ENCODE measurements around the gene IFRD1.

DNA sequence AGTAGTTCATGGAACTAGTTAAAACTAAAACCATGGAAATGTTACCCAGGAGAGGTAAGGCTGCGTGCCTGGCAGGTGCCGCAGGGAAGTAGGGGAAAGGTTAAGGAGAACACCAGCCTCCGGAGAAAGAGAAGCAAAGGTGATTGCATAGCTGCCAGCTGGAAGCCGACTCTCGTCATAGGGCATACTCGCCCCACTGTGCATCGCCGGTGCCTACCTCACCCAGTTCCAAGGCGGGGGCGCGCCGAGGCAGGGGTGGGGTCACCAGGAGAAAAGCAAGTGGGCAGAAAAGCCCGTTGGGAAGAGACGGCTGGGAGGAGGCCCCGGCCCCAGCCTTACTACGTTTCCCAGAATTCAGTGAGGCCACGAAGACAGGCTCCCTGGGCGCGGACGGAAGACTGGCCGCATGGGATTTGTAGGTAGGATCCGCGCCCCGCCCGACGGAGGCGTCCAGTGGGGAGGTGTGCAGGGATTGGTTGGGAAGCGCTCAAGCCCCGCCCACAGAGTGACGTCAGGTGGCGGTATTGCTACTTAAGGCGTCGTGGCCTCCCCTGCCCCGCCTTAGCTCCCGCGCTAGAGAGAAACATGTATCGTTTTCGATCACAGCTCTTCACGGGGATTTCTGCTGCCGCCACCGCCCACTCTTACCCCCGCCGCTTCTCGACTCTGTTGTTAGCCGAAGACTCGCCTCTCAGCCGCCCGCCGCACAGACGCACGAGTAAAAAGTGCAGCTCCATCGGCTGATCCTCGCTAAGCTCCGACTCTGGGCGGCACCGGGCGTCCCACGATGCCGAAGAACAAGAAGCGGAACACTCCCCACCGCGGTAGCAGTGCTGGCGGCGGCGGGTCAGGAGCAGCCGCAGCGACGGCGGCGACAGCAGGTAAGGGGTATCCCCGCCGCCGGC is at the start of gene IFRD1:
- no peak; the same call in 1 of the 2 replicates for TF ChIP-seq ZNF561 (tag by site-specific recombination; IDR thresholded peaks at IDR 0.05; ENCODE audit: borderline replicate concordance)
- TF ChIP-seq ZNF133 (tag by site-specific recombination; IDR thresholded peaks at IDR 0.05): no peak
- no peak for TF ChIP-seq ZNF510 (tag by site-specific recombination; IDR thresholded peaks at IDR 0.05; ENCODE audit: insufficient replicate concordance)
- TF ChIP-seq TCF7L2 (IDR thresholded peaks at IDR 0.05; ENCODE audit: borderline replicate concordance, low read depth, low read length): no peak
- no peak for TF ChIP-seq CTCF (tag by site-specific recombination; IDR thresholded peaks at IDR 0.05)
- TF ChIP-seq ELK4 (IDR thresholded peaks at IDR 0.05; ENCODE audit: borderline replicate concordance, low read depth, low read length): no peak
- peak; percentile 44 for TF ChIP-seq ZNF629 (tag by site-specific recombination; IDR thresholded peaks at IDR 0.05)

Data from HEK293 (cell line).